ENCODE results near the gene FHIP2A. TPM values are rescaled to one million over a fixed set of nuclear protein-coding genes. Genes with fewer than 3 reads are reported as not detected.
A peak's percentile ranks its signal among the peaks of the same experiment; 100 is the strongest.

The FHIP2A gene
- total and polyA plus RNA-seq, 2 of the 4 experiments (the other 2 are of a cell fraction), result 10.7 to 16.5 TPM

- peaks cover 0 to 4% of the 10 kb centered on the region in 2 experiments; a peak in 1 of 4 replicates for H3K79me1 ChIP-seq (ENCODE audit: low read depth in 1 of 2, low read length in 2 of 2)
- H3K18ac ChIP-seq (ENCODE audit: low read depth, low read length), result peak overlapping the region; percentile 62; the same call in 1 of the 2 replicates
- H4K20me1 ChIP-seq (ENCODE audit: insufficient read depth, low read length), result no peaks in the 10 kb centered on the region
- POLR2A ChIA-PET (ENCODE audit: unreplicated experiment), result no interaction called here
- H3K36me3 ChIP-seq (ENCODE audit: control insufficient read depth, insufficient read depth, low read length), result 0 out of 2 replicates have a peak, but pooled peaks cover 1% of the 10 kb centered on the region
- H3K4ac ChIP-seq (ENCODE audit: low read depth, low read length), result peak overlapping the region; percentile 40; the same call in 1 of the 2 replicates
- no peak overlapping the region for H2BK15ac ChIP-seq (ENCODE audit: low read depth, low read length)
- H2BK20ac ChIP-seq (ENCODE audit: low read depth, low read length), result 0 out of 2 replicates have a peak overlapping the region, but pooled peaks have one; percentile 17
- in situ Hi-C loops (cut with MboI; ENCODE audit: low sequenced_read_pairs), result loop anchor here (10.0 kb wide), 1 partner anchor 254 kb away; no protein-coding TSS in a partner anchor
- no peak for TF ChIP-seq RFX5 (IDR thresholded peaks at IDR 0.05; ENCODE audit: low read depth, low read length)
- no peak for TF ChIP-seq RAD21 (IDR thresholded peaks at IDR 0.05; ENCODE audit: low read length)
- no peak for TF ChIP-seq MXI1 (IDR thresholded peaks at IDR 0.05; ENCODE audit: borderline replicate concordance, low read depth, low read length)
- TF ChIP-seq BHLHE40 (IDR thresholded peaks at IDR 0.05; ENCODE audit: low read depth, low read length), result no peak
- no peak for TF ChIP-seq FOS (IDR thresholded peaks at IDR 0.05; ENCODE audit: low read depth, low read length)
- TF ChIP-seq CHD1 (IDR thresholded peaks at IDR 0.05; ENCODE audit: low read depth, low read length), result no peak
- no peak for TF ChIP-seq CTCF (conservative IDR thresholded peaks at IDR 0.05; ENCODE audit: low read depth, low read length)
- no peak for TF ChIP-seq MAZ (IDR thresholded peaks at IDR 0.05; ENCODE audit: borderline replicate concordance, low read depth, low read length)
- no peak for TF ChIP-seq MAFK (IDR thresholded peaks at IDR 0.05; ENCODE audit: low read depth, low read length)
- no peak for TF ChIP-seq USF2 (IDR thresholded peaks at IDR 0.05; ENCODE audit: low read depth, low read length)
- TF ChIP-seq RCOR1 (IDR thresholded peaks at IDR 0.05; ENCODE audit: insufficient replicate concordance, low read length), result no peak
- WGBS, 2 experiments (ENCODE audit: extremely low coverage in 2 of 2, insufficient read length in 1 of 2), result 100% methylated on average over 1 of the region's 3 CpGs; no CpG with 5 or more reads in 1 of the 2 experiments
- H2BK120ac ChIP-seq (ENCODE audit: low read depth, low read length), result peak overlapping the region; percentile 42
- no peak overlapping the region for H3K27ac ChIP-seq (ENCODE audit: insufficient read depth, low read length)
- CTCF ChIA-PET, result interaction anchor here (1.7 kb wide), 1 partner anchor 9 kb away, joined by 9 read pairs; no protein-coding TSS in a partner anchor
- no peak for ATAC-seq (ENCODE audit: low read depth)
- no peaks in the 10 kb centered on the region for H3K27me3 ChIP-seq (ENCODE audit: control insufficient read depth, insufficient read depth, low read length)
- H4K8ac ChIP-seq (ENCODE audit: low read depth in 2 of 2, low read length in 2 of 2), result no peak overlapping the region; a peak in 1 of 4 replicates
- peak overlapping the region; percentile 56; the same call in 1 of the 2 replicates for H4K91ac ChIP-seq (ENCODE audit: insufficient read depth, low read depth, low read length)
- H3K4me3 ChIP-seq (ENCODE audit: insufficient read depth, low read depth, low read length), result no peak overlapping the region
- no peak overlapping the region for H3K4me2 ChIP-seq (ENCODE audit: low read depth, low read length)
- peaks cover 7% of the 10 kb centered on the region; the same call in 1 of the 2 replicates for H3K4me1 ChIP-seq (ENCODE audit: control insufficient read depth, insufficient read depth, low read length)
- dilution Hi-C loops (cut with HindIII; ENCODE audit: low sequenced_read_pairs, unreplicated experiment), result no loop called here
- H2BK5ac ChIP-seq (ENCODE audit: low read depth, low read length, poor library complexity, severe bottlenecking), result no peak overlapping the region
- H2AK5ac ChIP-seq (ENCODE audit: low read depth, low read length), result no peak overlapping the region; the same call in 1 of the 2 replicates
- no TSS peak for BruUV-seq (replicated peaks)
- DNase-seq, result no peak
- H4K5ac ChIP-seq (ENCODE audit: low read depth, low read length), result peak overlapping the region; percentile 40; the same call in 1 of the 2 replicates
- H3K23ac ChIP-seq (ENCODE audit: low read depth, low read length), result no peak overlapping the region; the same call in 1 of the 2 replicates
- peak overlapping the region; percentile 12 for H3K14ac ChIP-seq (replicated peaks; ENCODE audit: low read depth, low read length)
- no peak overlapping the region for H3K9ac ChIP-seq (ENCODE audit: low read depth, low read length)
- H3K9me3 ChIP-seq (ENCODE audit: control insufficient read depth, insufficient read depth, low read length), result no peaks in the 10 kb centered on the region
- peaks cover 6% of the 10 kb centered on the region for H3K9me1 ChIP-seq (ENCODE audit: insufficient read depth, low read length)
- no peak overlapping the region for H2AK9ac ChIP-seq (replicated peaks; ENCODE audit: low read depth, low read length, poor library complexity)
- intact Hi-C loops (cut with micrococcal nuclease), result loop anchor here (10.0 kb wide), 1 partner anchor 124 kb away; no protein-coding TSS in a partner anchor
- no peak overlapping the region for H3K56ac ChIP-seq (ENCODE audit: extremely low read depth, insufficient read depth, low read length)
- no peak overlapping the region for H2AFZ ChIP-seq (replicated peaks; ENCODE audit: low read length, poor library complexity)
Measured at GRCh38 chr10:114870486-114870885, 48.9 kb downstream of the FHIP2A start.

Measured in IMR-90 (cell line).